HL-60/S4 treated with phorbol 12-myristate 13-acetate at 8.2 ng/mL for 4 days and 3 days (cell line): ENCODE data around the gene FAM53B.

Experiments
- in situ Hi-C: fragments of 300-500 bp; cut with MboI; formaldehyde crosslinking; loops from 2 replicates; pipeline ENCODE4 v1.15.0; 2022; ENCODE audit warnings: low sequenced_read_pairs

The FAM53B gene

DNA sequence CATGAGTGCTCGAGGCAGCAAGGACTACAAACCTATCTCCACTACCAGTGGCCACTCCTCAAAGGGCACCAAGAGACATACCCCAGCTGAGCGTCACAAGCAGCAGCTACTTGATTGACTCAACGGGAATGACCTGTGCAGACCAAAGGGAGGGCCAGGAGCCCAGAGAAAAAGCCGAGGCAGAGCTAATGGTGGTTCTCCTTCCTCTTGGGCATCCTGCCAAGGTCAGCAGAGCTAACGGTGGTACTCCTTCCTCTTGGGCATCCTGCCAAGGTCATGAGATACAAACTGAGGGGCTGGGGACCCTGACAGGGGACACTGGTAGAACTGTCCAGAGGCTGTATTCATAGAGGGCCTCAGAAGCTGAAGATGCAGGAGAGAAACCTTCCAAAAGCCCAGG, 60.4 kb downstream of the FAM53B start:
- in situ Hi-C loops = no loop called here

DNA sequence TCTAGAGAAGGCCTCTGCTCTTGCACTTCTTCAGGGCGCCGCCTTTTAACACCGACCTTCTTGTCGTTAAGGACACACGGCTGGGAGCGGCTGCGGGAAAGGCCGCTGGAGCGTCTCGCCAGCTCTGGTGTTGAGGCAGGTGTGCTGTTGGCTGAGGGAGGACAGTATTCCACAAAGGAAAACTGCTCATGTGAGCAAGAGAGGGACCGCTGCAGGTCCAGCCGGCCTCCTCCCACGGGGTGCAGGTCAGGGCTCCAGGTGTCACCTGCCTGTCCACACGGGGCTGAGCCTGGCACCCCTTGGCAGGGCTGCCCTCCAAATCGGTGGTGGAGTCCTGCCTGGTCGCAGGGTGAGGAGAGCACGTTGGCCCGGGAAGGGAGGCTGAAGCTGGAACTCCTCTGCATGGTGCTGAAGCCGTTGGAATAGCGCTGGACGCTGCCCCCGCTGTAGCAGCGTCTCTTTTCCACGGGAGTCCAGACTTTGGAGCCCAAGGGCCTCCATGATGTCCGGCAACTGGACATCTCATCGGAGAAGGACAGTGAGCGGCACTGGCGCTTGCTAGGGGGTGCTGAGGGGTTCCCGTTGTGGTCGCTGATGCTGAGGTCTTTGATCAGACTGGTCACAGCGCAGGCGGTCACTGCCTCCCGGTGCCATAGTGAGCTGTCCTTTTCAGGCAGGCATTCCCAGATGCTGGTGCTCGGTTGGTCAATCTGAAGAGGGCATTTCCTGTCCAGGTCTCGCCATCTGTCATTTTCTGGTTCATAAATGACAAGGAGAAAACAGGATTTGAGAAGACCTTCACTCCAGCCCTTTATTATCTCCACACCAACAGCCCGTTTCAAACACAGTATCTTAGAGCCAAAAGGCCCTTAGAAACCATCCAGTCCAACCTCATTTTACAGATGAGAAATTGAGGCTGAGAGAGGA, 62.3 kb downstream of the FAM53B start:
- in situ Hi-C loops = no loop called here

DNA sequence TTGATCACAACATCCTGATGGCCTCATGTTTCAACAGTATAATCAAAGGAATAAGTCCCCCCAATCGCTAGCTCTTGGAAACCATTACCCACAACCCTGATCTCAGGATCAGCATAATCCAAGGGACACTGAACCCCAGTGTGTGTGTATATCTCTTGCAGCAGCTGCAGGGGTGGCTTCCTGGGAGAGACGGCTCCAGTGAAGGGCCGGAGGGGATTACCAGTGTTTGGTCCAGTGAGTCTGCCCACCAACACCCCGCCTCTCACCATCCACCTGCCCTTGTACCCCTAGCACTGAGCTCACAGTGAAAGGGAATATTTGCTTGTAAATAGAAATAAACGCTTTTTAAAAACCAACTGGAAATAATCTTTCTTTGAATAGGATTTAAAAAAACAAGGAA, 63.1 kb downstream of the FAM53B start:
- in situ Hi-C loops = no loop called here

DNA sequence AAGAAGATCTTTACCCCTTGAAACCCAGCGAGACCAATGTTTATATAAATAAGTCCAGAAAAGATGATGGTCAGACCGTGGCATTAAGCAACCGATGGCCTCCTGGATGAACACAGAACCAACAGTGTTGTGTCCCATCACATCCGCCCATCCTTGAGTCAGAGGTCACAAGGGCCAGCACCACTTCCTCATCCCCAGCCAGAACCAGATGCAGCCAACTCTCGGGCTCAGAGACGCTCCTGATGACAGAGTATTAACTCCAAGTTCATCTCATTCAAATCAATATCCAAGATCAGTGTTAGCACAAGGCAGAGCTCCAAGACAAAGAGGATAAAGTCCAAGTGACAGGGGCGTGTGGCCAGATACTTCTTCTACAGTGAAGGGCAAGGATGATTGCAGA, 63.5 kb downstream of the FAM53B start:
- in situ Hi-C loops = no loop called here

DNA sequence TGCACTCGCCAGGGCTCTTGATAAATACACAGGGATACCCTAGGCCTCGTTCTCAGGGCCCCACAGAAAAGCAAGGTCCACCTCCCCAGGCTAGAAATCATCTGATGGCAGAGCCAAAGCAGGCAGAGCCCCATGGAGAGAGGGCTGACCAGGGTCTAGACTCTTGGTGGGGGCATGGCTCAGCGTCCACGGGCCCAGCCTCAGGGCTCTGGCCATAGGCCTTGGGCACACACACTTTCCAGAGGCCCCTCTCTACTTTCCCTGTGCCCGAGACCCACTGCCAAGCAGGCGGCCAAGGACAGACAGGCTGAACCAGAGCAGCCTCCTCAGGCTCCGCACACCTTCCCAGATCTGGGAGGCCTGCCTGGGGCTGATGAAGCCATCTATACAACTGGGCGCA, 64.8 kb downstream of the FAM53B start:
- in situ Hi-C loops = no loop called here

DNA sequence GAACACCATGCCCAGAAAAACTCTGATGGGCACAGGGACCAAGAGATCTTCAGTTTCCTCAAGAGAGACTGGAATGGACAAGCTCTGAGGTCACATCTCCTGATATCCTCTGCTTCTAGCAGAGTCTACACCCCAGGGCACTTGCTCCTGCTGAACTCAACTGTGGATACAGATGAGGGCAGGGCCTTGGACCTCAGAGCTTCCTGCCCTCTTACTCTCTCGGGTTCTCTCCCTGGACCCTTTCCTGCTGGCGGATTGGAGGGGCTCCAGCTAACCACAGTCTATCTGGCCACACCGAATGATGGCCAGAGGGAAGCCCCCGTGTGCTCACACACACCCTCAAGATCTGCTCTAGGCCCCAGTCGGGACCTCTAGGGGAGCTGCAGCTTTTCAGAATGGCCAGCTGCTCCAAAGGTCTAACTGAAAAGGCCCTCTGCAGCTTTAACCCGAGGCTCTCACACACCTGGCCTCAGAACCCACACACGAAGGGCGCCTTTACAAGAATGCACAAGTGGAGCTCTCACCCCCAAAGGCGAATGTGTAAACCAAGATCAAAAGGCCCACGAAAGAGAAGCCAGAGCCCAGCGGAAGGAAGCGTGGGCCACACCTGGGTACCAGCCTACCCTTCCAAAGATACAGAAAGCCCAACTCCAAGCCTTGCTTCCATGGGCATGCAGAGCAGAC, 65.5 kb downstream of the FAM53B start:
- in situ Hi-C loops = no loop called here

DNA sequence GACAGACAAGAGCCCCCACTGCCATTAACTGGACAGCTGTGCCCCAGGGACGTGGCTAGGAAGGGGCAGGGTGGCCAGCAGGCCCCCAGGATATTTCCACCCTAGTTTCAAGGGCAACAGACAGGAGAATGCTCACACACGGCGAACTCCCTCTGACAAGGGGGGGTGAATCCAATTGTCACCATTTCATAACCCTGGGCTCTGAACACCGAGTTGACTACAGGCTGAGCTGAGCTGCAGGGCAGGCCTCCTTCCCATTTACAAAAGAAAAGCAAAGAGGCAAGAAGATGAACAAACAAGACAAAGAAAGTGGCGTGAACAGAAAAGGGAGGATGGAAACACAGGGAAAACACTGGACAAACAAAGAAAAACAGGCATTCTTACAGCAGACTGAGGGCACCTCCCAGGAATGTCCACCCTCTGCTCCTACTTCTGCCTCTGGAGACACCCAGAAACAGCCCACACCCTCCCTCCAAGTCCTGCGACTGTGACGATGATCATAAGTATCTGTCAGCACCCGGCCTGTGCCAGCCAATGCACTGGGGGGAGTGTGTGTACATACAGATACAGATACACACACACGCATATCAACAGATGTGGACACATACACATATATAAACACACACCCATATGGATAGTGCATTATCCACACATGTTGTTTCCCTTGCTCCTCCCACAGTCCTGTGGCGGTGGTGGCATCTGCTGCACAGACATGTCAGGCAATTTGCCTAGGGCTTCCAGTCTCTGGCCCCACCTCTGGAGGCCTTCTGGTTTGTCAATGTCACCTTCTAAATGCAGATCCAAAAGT, 66.2 kb downstream of the FAM53B start:
- in situ Hi-C loops = no loop called here

DNA sequence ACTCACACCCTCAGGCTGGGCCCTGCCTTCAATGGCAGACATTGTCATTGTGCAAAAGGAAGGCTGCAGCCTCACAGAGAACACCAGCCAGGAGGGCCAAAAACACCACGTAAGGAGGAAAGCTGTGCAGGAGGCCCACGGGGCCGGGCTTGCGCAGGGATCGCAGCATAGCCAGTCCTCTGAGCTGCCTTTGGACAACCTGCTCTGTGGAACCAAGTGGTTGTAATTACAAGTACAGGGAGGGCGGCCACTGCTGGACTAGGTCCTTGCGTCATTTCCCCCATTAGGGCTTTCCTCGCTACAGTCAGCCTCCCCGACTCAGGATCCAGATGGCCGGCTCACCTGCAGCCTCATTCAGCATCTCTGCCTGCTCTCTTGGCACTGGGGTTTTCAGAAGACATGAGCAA, 66.9 kb downstream of the FAM53B start:
- in situ Hi-C loops = no loop called here

DNA sequence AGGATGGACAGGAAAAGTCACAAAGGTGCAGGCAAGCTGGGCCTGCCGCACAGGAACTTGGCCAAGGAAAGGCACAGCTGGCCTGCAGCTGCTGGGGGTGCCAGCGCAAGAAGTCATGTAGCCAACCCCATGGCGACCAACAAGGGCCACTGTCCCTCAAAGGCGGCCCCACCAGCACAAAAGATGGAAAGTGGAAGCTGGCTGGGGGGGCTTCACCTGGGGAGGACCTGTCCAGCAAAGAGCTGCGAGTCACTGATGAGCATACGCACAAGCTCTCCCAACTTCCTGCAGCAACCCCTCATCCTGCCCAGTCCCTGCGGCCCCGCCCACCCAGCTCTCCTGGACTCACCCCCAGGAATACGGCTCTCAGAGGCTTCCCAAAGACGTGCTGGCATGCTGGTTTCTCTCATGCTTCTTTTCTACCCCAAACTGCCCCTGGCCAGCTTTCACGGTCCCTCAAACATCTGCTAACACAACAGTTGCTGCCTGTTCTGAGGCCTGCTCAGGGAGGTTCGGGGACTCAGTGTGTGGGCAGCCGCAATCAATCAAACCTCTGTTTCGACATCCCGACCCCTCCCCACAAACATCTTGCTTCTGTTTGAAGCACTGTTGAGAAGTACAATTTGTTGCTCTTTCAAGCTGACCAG, 67.6 kb downstream of the FAM53B start:
- in situ Hi-C loops = no loop called here

DNA sequence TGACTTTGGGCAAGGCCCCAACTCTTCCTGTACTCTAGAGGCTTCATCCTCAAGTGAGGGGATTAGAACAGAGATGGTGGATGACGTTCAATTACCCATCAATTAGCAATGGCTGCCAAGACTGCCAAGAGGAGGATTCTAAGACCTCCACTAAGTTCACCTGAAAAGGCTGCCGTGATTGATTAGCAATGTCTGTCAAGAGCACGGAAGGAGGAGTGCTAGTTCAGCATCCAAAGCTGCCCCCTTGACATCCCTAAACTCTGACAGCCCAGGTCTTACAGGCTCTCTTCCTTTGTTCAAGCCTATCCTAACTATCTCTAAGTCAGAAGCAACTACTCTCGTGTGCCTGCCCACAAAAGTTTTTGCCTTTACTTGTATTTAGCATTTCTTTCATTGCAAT, 68.4 kb downstream of the FAM53B start:
- in situ Hi-C loops = no loop called here

DNA sequence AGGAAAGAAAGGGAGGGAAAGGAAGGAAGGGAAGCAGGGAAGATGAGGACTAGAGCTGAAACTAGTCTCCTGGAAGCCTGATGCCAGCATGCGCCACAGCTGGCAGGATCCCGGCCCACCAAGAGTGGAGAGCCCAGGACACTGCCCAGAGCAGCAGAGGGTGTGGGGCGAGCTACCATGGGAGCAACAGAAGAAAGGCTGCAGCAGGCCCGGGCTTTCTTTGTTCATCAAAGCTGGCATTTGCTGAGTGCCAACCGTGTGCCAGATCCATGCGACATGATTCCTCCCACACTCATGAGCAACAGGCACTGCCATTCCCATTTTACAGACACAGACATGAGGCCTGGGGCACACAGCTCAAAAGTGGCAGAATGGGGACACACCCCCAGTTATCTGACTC, 68.9 kb downstream of the FAM53B start:
- in situ Hi-C loops = no loop called here

DNA sequence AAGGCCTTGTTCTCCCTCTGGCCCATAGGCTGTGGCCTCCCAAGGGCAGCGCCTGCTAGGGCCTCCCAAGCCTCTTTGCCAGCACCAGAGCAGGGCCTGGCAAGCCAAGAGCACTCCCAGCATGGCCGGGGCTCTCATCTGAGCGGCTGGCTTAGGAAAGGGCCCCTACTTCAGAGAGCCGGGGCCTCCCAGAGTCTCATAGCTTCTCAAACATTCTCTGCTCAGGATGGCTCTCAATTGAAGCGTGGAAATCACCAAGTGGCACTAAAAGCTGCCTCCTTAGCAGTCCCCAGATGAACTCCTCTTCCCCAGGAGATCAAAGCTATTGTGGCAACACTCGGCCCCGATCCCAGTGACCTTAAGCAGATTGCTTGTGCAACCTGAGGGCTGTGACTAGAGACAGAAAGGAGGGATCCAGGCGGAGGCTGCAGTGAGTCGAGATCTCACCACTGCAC, 69.4 kb downstream of the FAM53B start:
- in situ Hi-C loops = no loop called here

DNA sequence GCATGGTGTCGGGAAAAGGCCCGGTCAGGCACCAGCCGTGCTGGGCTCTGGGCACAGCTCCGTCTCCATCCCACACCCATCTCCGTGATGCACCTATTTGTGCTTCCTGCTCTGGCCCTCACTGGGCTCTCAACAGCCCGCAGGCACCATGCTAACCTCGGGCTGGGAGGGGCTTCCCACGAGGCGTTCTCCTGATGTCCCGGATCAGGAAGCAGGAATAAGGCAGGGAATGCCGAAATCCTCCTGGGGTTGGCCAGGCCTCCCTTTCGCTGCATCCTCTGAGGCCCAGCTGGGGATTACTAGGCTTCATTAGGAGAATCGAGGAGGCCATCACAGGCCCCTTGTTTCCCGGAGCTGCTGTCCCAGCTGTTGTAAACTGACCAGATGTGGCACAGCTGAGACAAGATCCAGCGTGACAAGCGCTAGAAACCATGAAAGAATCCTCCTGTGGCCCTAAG, 72.0 kb downstream of the FAM53B start:
- in situ Hi-C loops = no loop called here

DNA sequence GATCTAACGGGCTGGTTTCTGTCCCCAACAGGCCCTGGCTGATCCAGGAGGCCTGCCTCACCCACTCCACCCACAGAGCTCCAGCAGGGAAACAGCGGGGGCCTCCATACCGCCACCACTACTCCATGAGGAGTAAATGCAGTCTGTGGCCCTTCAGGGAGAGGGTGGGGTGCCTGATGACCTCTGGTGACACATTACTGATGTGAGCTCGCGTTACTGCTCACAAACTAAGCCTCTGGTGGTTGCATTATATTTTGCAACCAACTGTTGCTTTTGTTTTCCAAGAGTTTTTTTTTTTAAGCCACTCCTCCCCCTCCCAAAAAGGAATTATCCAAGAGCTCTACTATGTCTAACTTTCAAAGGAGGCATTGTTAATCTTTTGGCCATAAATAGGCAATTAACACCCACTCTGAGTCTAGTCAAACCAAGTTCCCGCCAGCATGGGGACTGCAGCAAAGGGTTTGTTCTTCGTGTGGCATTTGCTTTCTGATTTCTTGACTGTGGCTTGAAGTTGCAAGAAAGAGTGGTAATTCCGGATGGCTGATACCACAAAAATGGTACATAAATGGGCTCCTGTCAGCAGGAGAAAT, 72.6 kb downstream of the FAM53B start:
- in situ Hi-C loops = no loop called here

DNA sequence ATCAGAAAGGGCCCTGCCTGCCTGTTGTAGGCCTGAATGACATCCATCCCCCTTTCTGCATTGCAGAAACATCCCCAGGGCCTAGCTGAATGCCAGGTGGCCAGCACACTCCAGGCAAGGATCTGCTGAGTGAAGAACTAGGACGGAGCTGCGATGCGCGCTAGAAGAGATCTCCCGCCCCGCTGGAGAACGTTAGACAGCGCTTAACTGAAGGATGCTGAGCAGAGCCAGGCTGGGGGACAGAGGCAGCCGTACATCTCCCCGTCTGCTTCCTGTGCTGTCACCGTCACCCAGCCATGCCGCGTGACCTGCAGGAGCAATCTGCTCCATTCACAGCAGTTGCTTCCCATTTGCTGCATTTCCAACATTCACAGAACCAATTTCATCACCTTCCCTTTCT, 73.3 kb downstream of the FAM53B start:
- in situ Hi-C loops = no loop called here

DNA sequence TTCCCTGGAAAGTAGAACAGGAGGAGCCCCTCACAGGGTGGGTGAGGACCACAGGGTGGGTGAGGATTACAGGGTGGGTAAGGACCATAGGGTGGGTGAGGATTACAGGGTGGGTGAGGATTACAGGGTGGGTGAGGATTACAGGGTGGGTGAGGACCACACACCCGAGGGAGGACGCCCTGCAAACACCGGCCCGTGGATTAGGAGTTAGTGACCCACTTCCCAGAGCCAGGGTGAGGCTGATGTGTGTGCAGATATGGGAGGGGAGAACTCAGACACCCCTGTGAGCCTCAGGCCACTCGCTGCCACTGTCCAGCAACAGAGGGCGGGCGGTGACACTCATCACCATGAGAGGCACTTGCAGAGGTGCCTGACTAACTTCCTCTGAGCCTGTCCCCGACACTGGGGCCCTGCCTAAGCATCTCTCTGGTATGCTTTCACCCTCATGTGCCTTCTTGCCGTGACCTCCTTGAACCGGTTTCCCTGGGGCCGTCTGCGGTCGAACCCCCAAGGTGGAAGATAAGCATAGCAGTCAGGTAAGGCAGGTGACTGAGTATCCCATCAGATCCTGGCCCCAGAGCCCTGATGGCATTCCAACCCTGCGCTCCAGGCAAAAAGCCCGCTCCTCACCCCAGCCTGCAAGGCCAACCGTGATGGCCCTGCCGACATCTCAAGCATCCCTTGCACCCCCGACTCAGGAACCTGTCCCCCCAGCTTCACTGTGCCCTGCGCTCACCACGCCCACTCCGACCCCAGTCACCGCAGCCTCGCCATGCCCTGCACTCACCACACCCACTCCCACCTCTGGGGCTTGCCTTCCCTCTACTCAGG, 74.1 kb downstream of the FAM53B start:
- in situ Hi-C loops = no loop called here

DNA sequence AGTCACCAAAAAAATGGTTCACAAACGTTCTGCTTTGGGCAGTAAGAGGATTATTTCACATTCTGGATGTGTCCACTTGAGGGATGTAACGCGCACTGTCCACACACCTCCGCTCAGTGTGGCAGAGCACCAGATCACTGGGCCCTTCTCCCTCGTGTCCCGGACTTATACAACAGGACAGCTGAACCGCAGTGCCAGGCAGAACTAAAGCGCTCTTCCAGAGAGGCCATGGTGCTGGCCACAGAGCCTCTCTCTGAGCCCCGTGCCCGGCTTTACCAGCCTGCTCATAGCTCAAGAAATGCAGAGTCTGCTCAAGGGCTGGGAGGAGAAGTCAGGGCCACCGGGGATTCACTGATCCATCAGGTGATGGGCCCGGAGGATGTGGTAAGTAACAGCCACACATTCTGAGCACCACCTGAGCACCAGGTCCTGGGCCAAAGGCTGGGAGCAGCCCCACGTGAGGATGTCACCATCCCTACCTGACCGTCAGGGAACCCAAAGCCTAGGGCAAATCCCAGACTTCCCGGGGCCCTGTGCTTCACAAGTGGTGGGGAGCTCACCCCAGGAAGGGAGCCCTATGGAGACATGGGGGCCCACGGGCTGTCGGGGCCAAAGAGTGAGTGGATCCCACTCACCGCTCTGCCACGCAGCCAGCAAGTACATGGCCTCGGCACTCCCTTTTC, 74.9 kb downstream of the FAM53B start:
- in situ Hi-C loops = no loop called here

DNA sequence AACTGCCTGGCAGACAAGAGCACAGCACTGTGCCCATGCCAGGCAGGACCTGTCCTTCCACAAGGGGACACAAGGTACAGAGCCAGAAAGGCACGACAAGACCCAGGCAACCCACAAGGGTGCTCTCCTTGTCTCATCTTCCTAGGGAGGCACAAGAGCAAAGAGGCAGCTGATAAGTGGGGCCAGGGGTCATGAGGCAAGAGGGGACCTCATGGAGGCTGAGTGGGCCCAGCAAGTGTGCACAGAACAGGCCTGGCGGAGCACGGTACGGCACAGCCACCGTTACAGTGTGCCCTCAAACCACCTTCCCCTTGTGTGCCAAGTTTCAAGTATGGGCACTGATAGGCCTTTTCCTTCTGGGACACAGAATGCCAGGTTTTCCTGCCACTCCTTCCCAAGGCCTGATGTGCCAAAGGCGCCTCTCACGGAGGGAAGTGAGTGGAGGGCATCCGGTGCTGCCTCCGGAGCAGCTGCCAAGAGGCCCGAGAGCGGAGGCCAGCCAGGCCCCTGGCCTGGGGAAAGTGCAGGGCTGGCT, 75.6 kb downstream of the FAM53B start:
- in situ Hi-C loops = no loop called here
